MCF 10A (cell line): Measurements from ENCODE around the gene PHAX. TPM values are rescaled to one million over a fixed set of nuclear protein-coding genes. Genes with fewer than 3 reads are reported as not detected.
A peak's percentile ranks its signal among the peaks of the same experiment; 100 is the strongest.
"Not testable (repeated sequence)": the region's sequence is repeated elsewhere in the genome, so short reads cannot be mapped to it uniquely, and the experiment has no call there.

Experiments
- BruUV-seq: library from RNA; stranded (reverse); fragments of 400-500 nt; replicated peaks from 2 replicates; lab custom pipeline; 2021; lab: Mats Ljungman, UMichigan
- CTCF ChIA-PET: fragments of 300-600 bp; sonication (Branson Sonifier 250); formaldehyde crosslinking; extraction: SDS; loops from one replicate; lab custom pipeline; 2021; ENCODE audit warnings: antibody characterized with exemption, inconsistent platforms; lab: Yijun Ruan, JAX
- POLR2A ChIA-PET: fragments of 300-600, 350-650 bp; sonication (Branson Sonifier 250); formaldehyde crosslinking; extraction: SDS; loops from one replicate; lab custom pipeline; 2020; ENCODE audit warnings: antibody characterized with exemption, inconsistent platforms; lab: Yijun Ruan, JAX
- DNase-seq: peaks from one replicate; pipeline ENCODE4 v3.0.0-alpha.2; 2018; ENCODE audit not compliant: unreplicated experiment
- H3K27ac Mint-ChIP-seq: one replicate; pipeline ENCODE4 v1.8.0; 2022; ENCODE audit warnings: mild to moderate bottlenecking, low read depth, mixed read lengths; ENCODE audit not compliant: unreplicated experiment
- H3K27me3 Mint-ChIP-seq: one replicate; pipeline ENCODE4 v1.8.0; 2022; ENCODE audit warnings: mixed read lengths; ENCODE audit not compliant: insufficient read depth, unreplicated experiment
- H3K36me3 Mint-ChIP-seq: one replicate; pipeline ENCODE4 v1.8.0; 2022; ENCODE audit warnings: mild to moderate bottlenecking, moderate library complexity, mixed read lengths; ENCODE audit not compliant: insufficient read depth, unreplicated experiment
- H3K4me1 Mint-ChIP-seq: one replicate; pipeline ENCODE4 v1.8.0; 2022; ENCODE audit warnings: mixed read lengths; ENCODE audit not compliant: insufficient read depth, unreplicated experiment
- H3K4me3 Mint-ChIP-seq: one replicate; pipeline ENCODE4 v1.8.0; 2022; ENCODE audit warnings: mild to moderate bottlenecking, moderate library complexity, mixed read lengths; ENCODE audit not compliant: unreplicated experiment
- H3K9me3 Mint-ChIP-seq: one replicate; pipeline ENCODE4 v1.8.0; 2022; ENCODE audit warnings: mixed read lengths; ENCODE audit not compliant: unreplicated experiment
- CTCF ChIP-seq: fragments of 200-600 bp; IDR thresholded peaks from one replicate; pipeline ENCODE4 v1.8.0; 2022; ENCODE audit warnings: antibody characterized with exemption, mild to moderate bottlenecking; ENCODE audit not compliant: unreplicated experiment
- intact Hi-C: fragments of 100-400 bp; cut with micrococcal nuclease; formaldehyde crosslinking; loops from 2 replicates; pipeline ENCODE4 v1.14.1; 2022
- total RNA-seq: library from RNA; stranded (reverse); gene quantifications from 2 replicates; pipeline ENCODE4 v1.2.3, GENCODE V29; 2022

The PHAX gene
- total RNA-seq, 1 experiment from 2014 or later: 57.4 TPM

GRCh38 chr5:126613941-126614592 is 13.3 kb downstream of the PHAX start:
- peaks cover 84% of the 10 kb centered on the region for H3K36me3 Mint-ChIP-seq
- peaks cover 4% of the 10 kb centered on the region for H3K4me1 Mint-ChIP-seq
- DNase-seq: no peak
- TF ChIP-seq CTCF: no peak
- no peak overlapping the region for H3K4me3 Mint-ChIP-seq
- no peaks in the 10 kb centered on the region for H3K9me3 Mint-ChIP-seq
- no peaks in the 10 kb centered on the region for H3K27me3 Mint-ChIP-seq
- intact Hi-C loops: no loop called here
- peak overlapping the region; percentile 35 for H3K27ac Mint-ChIP-seq
- ChIA-PET POLR2A (interaction anchor here (0.9 kb wide), 1 partner anchor 19 kb away, joined by 3 read pairs; the partner anchor contains the start of gene ALDH7A1), CTCF (interaction anchor here (1.0 to 1.2 kb wide), 2 partner anchors 12 to 61 kb away, joined by 4 to 6 read pairs; no protein-coding TSS in a partner anchor)
- no TSS peak for BruUV-seq

GRCh38 chr5:126615286-126615685 is 14.5 kb downstream of the PHAX start:
- H3K27me3 Mint-ChIP-seq: no peaks in the 10 kb centered on the region
- CTCF ChIA-PET: interaction anchor here (0.6 to 1.5 kb wide), 4 partner anchors 9 to 60 kb away, joined by 3 to 4 read pairs (median 3); no protein-coding TSS in a partner anchor
- H3K4me3 Mint-ChIP-seq: no peak overlapping the region
- H3K36me3 Mint-ChIP-seq: peaks cover 84% of the 10 kb centered on the region
- TF ChIP-seq CTCF: no peak
- no peak overlapping the region for H3K27ac Mint-ChIP-seq
- no peak for DNase-seq
- no TSS peak for BruUV-seq
- H3K4me1 Mint-ChIP-seq: no peaks in the 10 kb centered on the region
- POLR2A ChIA-PET: no interaction called here
- H3K9me3 Mint-ChIP-seq: no peaks in the 10 kb centered on the region
- intact Hi-C loops: no loop called here

GRCh38 chr5:126617603-126618002 is 16.9 kb downstream of the PHAX start:
- H3K27me3 Mint-ChIP-seq, H3K27ac Mint-ChIP-seq, H3K4me1 Mint-ChIP-seq, intact Hi-C loops, DNase-seq, POLR2A ChIA-PET, H3K9me3 Mint-ChIP-seq, H3K4me3 Mint-ChIP-seq, BruUV-seq: not testable (repeated sequence)
- CTCF ChIA-PET: interaction anchor here (0.6 to 1.2 kb wide), 3 partner anchors 10 to 73 kb away, joined by 3 to 4 read pairs (median 4); no protein-coding TSS in a partner anchor
- peaks cover 74% of the 10 kb centered on the region for H3K36me3 Mint-ChIP-seq

GRCh38 chr5:126619781-126620180 is 19.0 kb downstream of the PHAX start:
- intact Hi-C loops: no loop called here
- BruUV-seq: no TSS peak
- Mint-ChIP-seq H3K27ac (peak overlapping the region; percentile 51), H3K4me3 (no peak overlapping the region), H3K36me3 (peaks cover 68% of the 10 kb centered on the region), H3K4me1 (peaks cover 7% of the 10 kb centered on the region), H3K9me3 (no peaks in the 10 kb centered on the region), H3K27me3 (no peaks in the 10 kb centered on the region)
- no peak for DNase-seq
- POLR2A ChIA-PET: interaction anchor here (2.0 kb wide), 1 partner anchor 10 kb away, joined by 4 read pairs; no protein-coding TSS in a partner anchor
- TF ChIP-seq CTCF: no peak
- CTCF ChIA-PET: interaction anchor here (1.5 to 2.2 kb wide), 2 partner anchors 11 to 18 kb away, joined by 3 to 12 read pairs; partner anchors contain the start of gene PHAX
